ENCODE results near the gene RNF187.

GRCh38 chr1:228515200-228515834 is 28.1 kb downstream of the RNF187 start:
- no peak for TF ChIP-seq POLR2AphosphoS5 (IDR thresholded peaks at IDR 0.05; ENCODE audit: low read depth, low read length)
- TF ChIP-seq, protein P1, sequence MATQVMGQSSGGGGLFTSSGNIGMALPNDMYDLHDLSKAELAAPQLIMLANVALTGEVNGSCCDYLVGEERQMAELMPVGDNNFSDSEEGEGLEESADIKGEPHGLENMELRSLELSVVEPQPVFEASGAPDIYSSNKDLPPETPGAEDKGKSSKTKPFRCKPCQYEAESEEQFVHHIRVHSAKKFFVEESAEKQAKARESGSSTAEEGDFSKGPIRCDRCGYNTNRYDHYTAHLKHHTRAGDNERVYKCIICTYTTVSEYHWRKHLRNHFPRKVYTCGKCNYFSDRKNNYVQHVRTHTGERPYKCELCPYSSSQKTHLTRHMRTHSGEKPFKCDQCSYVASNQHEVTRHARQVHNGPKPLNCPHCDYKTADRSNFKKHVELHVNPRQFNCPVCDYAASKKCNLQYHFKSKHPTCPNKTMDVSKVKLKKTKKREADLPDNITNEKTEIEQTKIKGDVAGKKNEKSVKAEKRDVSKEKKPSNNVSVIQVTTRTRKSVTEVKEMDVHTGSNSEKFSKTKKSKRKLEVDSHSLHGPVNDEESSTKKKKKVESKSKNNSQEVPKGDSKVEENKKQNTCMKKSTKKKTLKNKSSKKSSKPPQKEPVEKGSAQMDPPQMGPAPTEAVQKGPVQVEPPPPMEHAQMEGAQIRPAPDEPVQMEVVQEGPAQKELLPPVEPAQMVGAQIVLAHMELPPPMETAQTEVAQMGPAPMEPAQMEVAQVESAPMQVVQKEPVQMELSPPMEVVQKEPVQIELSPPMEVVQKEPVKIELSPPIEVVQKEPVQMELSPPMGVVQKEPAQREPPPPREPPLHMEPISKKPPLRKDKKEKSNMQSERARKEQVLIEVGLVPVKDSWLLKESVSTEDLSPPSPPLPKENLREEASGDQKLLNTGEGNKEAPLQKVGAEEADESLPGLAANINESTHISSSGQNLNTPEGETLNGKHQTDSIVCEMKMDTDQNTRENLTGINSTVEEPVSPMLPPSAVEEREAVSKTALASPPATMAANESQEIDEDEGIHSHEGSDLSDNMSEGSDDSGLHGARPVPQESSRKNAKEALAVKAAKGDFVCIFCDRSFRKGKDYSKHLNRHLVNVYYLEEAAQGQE (IDR thresholded peaks at IDR 0.05; ENCODE audit: insufficient read depth in 1 of 2, low read depth in 2 of 2, low read length in 2 of 2): no peak
- no peak for TF ChIP-seq TAF1 (IDR thresholded peaks at IDR 0.05; ENCODE audit: borderline replicate concordance, insufficient read depth, low read length)
- TF ChIP-seq SIN3A (IDR thresholded peaks at IDR 0.05; ENCODE audit: borderline replicate concordance, insufficient read depth, low read length): no peak

Measured in PFSK-1 (cell line).